Ecto neural progenitor cell (in vitro differentiated cells): Measurements from ENCODE around the gene STX2.
"Not testable (repeated sequence)": the region's sequence is repeated elsewhere in the genome, so short reads cannot be mapped to it uniquely, and the experiment has no call there.

Source experiments
- DNase-seq: peaks from one replicate; pipeline ENCODE4 v3.0.0-alpha.2; 2018; ENCODE audit warnings: low spot score

Gene STX2

GRCh38 chr12:130838951-130839769, at the start of gene STX2:
Gene STX2 (minus strand): TSS chr12:130839250. CDS start chr12:130839099, 151 bp downstream.
- DNase-seq = peak; percentile 97

- DNase-seq = not testable (repeated sequence)
These were observed 48.1 kb upstream of the STX2 start for GRCh38 chr12:130887190-130887589.

- DNase-seq = no peak
These were observed 42.5 kb upstream of the STX2 start for GRCh38 chr12:130881548-130881947.

- DNase-seq = no peak
These were observed 42.0 kb upstream of the STX2 start for GRCh38 chr12:130881046-130881445.

- DNase-seq = no peak
These were observed 41.4 kb upstream of the STX2 start for GRCh38 chr12:130880411-130880885.

- DNase-seq = no peak
These were observed 40.8 kb upstream of the STX2 start for GRCh38 chr12:130879781-130880389.

- DNase-seq = no peak
These were observed 40.2 kb upstream of the STX2 start for GRCh38 chr12:130879212-130879686.

GRCh38 chr12:130878193-130879185, 39.4 kb upstream of the STX2 start:
- DNase-seq = no peak

GRCh38 chr12:130877333-130877732, 38.3 kb upstream of the STX2 start:
- DNase-seq = no peak

- no peak for DNase-seq
These were observed 37.7 kb upstream of the STX2 start for GRCh38 chr12:130876758-130877157.

- DNase-seq = no peak
These were observed 37.2 kb upstream of the STX2 start for GRCh38 chr12:130876297-130876696.

GRCh38 chr12:130875708-130876107, 36.7 kb upstream of the STX2 start:
- DNase-seq = not testable (repeated sequence)

GRCh38 chr12:130875193-130875592, 36.1 kb upstream of the STX2 start:
- no peak for DNase-seq

- no peak for DNase-seq
These were observed 35.6 kb upstream of the STX2 start for GRCh38 chr12:130874696-130875095.

GRCh38 chr12:130873825-130874224, 34.8 kb upstream of the STX2 start:
- DNase-seq = no peak

GRCh38 chr12:130873106-130873795, 34.2 kb upstream of the STX2 start:
- DNase-seq = no peak

GRCh38 chr12:130872179-130873096, 33.4 kb upstream of the STX2 start:
- peak; percentile 78 for DNase-seq

- DNase-seq = peak; percentile 96
These were observed 32.5 kb upstream of the STX2 start, which contains the start of gene RAN for GRCh38 chr12:130871286-130872178. Gene RAN (plus strand): TSS chr12:130872066. CDS start chr12:130872594, 528 bp downstream.
